Thyroid gland (tissue), 4 donors: Measurements from ENCODE around the gene ASXL1. TPM values are rescaled to one million over a fixed set of nuclear protein-coding genes. Genes with fewer than 3 reads are reported as not detected.
A peak's percentile ranks its signal among the peaks of the same experiment; 100 is the strongest.
"Not testable (repeated sequence)": the region's sequence is repeated elsewhere in the genome, so short reads cannot be mapped to it uniquely, and the experiment has no call there.

Experiments used
- DNase-seq, 2 donors: peaks; one replicate each; pipeline ENCODE4 v3.0.0-alpha.2; 2019
- H3K27ac ChIP-seq, 3 donors: fragments of 200-600 bp; sonication (generic); 1 replicate in 2 of 3; 2 replicates in 1 of 3; pipeline ENCODE4 v1.5.1; 2016 to 2019; ENCODE audit warnings: mild to moderate bottlenecking in 1 of 3, moderate library complexity in 1 of 3
- H3K27me3 ChIP-seq: fragments of 200-600 bp; sonication (generic); one replicate; pipeline ENCODE4 v1.5.1; 2019
- H3K36me3 ChIP-seq, 2 donors: fragments of 200-600 bp; sonication (generic); one replicate each; pipeline ENCODE4 v1.5.1; 2016 to 2019
- H3K4me1 ChIP-seq, 2 donors: fragments of 200-600 bp; sonication (generic); one replicate each; pipeline ENCODE4 v1.5.1; 2017 to 2019
- H3K4me3 ChIP-seq, 3 donors: fragments of 200-600 bp; sonication (generic); replicated peaks in 1 of 3; 1 replicate in 2 of 3; 2 replicates in 1 of 3; pipeline ENCODE4 v1.5.1; 2016; ENCODE audit warnings: mild to moderate bottlenecking in 1 of 3
- H3K9me3 ChIP-seq: fragments of 200-600 bp; sonication (generic); one replicate; pipeline ENCODE4 v1.5.1; 2017
- CTCF ChIP-seq, 6 experiments: fragments of 200-600 bp in 3 of 6; fragments of 450-650 bp in 3 of 6; sonication (generic) in 3 of 6; IDR thresholded peaks; one replicate each; pipeline ENCODE4 v1.5.1; 2016 to 2019; ENCODE audit warnings: antibody characterized with exemption in 6 of 6, mild to moderate bottlenecking in 2 of 6, inconsistent platforms in 1 of 6, moderate library complexity in 1 of 6
- POLR2A ChIP-seq, 2 donors: fragments of 450-650 bp; IDR thresholded peaks; one replicate each; pipeline ENCODE4 v1.6.1; 2017; ENCODE audit warnings: antibody characterized with exemption in 2 of 2, mild to moderate bottlenecking in 2 of 2, moderate library complexity in 1 of 2
- WGBS, 2 donors: methylation state at CpG; one replicate each; pipeline ENCODE4 v1.1.5; 2017; 5-methylcytosine and 5-hydroxymethylcytosine counted together
- intact Hi-C: fragments of 100-400 bp; cut with DNase I; formaldehyde crosslinking; loops from one replicate; pipeline ENCODE4 v1.15.1; 2023
- total RNA-seq, 4 donors: library from RNA; depleted of rRNA; stranded (reverse); fragments of >200 nt; gene quantifications; one replicate each; pipeline ENCODE4 v1.2.3, GENCODE V29; 2016

The ASXL1 gene
- total RNA-seq, 4 donors from 2014 or later = 62.1 to 155 (median 67.5) TPM

- intact Hi-C loops = no loop called here
- no peaks in the 10 kb centered on the region for H3K27me3 ChIP-seq
- 89 to 96% methylated on average over 3 of the region's 3 CpGs for WGBS, 2 donors
- H3K4me1 ChIP-seq = peaks cover 24 to 25% of the 10 kb centered on the region in 2 donors
- H3K36me3 ChIP-seq = no peaks in the 10 kb centered on the region
- H3K27ac ChIP-seq = no peak overlapping the region
- no peak for DNase-seq
- TF ChIP-seq CTCF (IDR thresholded peaks at IDR 0.05) (no peak), POLR2A (IDR thresholded peaks at IDR 0.05) (no peak)
- H3K9me3 ChIP-seq = no peaks in the 10 kb centered on the region
- no peak overlapping the region for H3K4me3 ChIP-seq
These were observed 22.6 kb downstream of the ASXL1 start for GRCh38 chr20:32380745-32381144.

DNA sequence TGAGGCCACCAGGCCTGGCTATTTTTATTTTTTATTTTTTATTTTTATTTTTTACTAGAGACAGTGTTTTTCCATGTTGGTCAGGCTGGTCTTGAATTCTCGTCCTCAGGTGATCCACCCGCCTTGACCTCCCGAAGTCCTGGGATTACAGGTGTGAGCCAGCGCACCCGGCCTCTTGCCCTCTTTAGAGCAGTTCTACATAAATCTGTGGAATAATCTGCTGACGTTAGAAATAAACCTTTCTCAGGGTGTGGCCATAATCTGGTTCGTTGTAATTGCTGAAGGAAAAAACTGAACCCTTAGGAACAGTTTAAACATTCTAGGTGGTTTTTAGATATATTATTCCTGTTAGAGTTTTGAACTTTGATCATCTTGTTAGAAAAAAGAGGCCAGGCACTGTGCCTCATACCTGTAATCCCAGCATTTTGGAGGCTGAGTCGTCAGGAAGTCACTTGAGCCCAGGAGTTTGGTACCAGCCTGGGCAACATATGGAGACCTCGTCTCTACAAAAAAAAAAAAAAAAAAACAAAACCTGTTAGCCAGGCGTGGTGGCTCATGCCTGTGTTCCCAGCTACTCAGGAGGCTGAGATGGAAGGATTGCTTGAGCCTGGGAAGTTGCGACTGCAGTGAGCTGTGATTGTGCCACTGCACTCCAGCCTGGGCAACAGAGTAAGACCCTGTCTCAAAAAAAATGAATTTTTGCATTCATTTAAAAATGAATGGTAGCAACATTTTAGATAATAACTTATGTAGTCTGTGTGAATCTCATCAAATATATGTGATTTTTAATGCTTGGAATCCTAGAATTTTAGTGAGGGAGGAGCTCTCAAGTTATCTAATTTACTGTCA is 24.2 kb downstream of the ASXL1 start:
- Histone ChIP-seq H3K9me3 (no peaks in the 10 kb centered on the region), H3K4me1 (peaks cover 34 to 35% of the 10 kb centered on the region in 2 donors), H3K27me3 (no peaks in the 10 kb centered on the region), H3K27ac (no peak overlapping the region), H3K36me3 (no peaks in the 10 kb centered on the region), H3K4me3 (no peak overlapping the region)
- DNase-seq = no peak
- TF ChIP-seq CTCF (IDR thresholded peaks at IDR 0.05) (no peak), POLR2A (IDR thresholded peaks at IDR 0.05) (no peak)
- intact Hi-C loops = no loop called here
- 94% methylated on average over 11 of the region's 11 CpGs for WGBS, 2 donors

GRCh38 chr20:32383441-32383840 is 25.3 kb downstream of the ASXL1 start:
- WGBS, 2 donors = 96 to 97% methylated on average over 9 of the region's 9 CpGs
- intact Hi-C loops, H3K27me3 ChIP-seq, DNase-seq, H3K27ac ChIP-seq, H3K4me3 ChIP-seq, H3K36me3 ChIP-seq, H3K9me3 ChIP-seq: not testable (repeated sequence)
- peaks cover 30 to 31% of the 10 kb centered on the region in 2 donors for H3K4me1 ChIP-seq

- H3K27ac ChIP-seq = peak overlapping the region in 2 of 3 donors; percentile 63 to 74
- no peak for TF ChIP-seq CTCF (IDR thresholded peaks at IDR 0.05)
- TF ChIP-seq POLR2A (IDR thresholded peaks at IDR 0.05) = no peak
- intact Hi-C loops = no loop called here
- H3K4me1 ChIP-seq = peaks cover 24 to 26% of the 10 kb centered on the region in 2 donors
- H3K36me3 ChIP-seq = no peaks in the 10 kb centered on the region
- no peak overlapping the region for H3K4me3 ChIP-seq
- no peak for DNase-seq
- 61 to 79% methylated on average over 3 of the region's 3 CpGs for WGBS, 2 donors
- H3K9me3 ChIP-seq = no peaks in the 10 kb centered on the region
- no peaks in the 10 kb centered on the region for H3K27me3 ChIP-seq
These were observed 27.4 kb downstream of the ASXL1 start for GRCh38 chr20:32385541-32385940.

DNA sequence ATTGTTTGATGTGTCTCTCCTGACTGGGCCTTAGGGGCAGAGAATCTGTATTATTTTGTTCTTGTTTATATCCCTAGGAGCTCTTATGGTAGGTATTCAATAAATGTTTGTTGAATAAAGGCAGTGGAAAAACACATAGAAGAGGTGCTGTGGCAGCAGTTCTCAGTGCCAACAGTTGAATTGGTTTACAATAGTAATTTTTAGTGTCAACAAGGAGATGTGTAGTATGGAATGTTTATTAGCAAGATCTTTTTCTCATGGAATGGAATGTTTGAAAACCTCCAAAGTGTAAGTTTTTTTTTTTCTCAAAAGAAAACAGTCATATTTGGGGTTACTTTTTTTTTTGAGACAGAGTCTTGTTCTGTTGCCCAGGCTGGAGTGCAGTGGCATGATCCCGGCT is 28.0 kb downstream of the ASXL1 start:
- 70 to 83% methylated on average over 1 of the region's 1 CpG for WGBS, 2 donors
- Histone ChIP-seq H3K27ac (peak overlapping the region in 2 of 3 donors; percentile 63 to 74), H3K27me3 (no peaks in the 10 kb centered on the region), H3K36me3 (peaks cover under 1 to 2% of the 10 kb centered on the region in 2 donors), H3K9me3 (no peaks in the 10 kb centered on the region), H3K4me1 (peaks cover 24 to 26% of the 10 kb centered on the region in 2 donors), H3K4me3 (no peak overlapping the region)
- TF ChIP-seq CTCF (IDR thresholded peaks at IDR 0.05) (no peak), POLR2A (IDR thresholded peaks at IDR 0.05) (no peak)
- intact Hi-C loops = no loop called here
- no peak for DNase-seq
